Keratinocyte (primary cell): ENCODE measurements around the gene L1CAM. TPM values are rescaled to one million over a fixed set of nuclear protein-coding genes. Genes with fewer than 3 reads are reported as not detected.

Experiments
- DNase-seq: peaks from one replicate; pipeline ENCODE4 v3.0.0-alpha.2; 2011; ENCODE audit warnings: low read depth, missing footprints, low spot score
- FAIRE-seq: peaks from 2 replicates; lab custom pipeline; 2011; peaks lifted over from hg19 to GRCh38; lab: Jason Lieb, UNC
- H2AFZ ChIP-seq: 2 replicates; pipeline ENCODE4 v1.6.0; 2012; ENCODE audit warnings: low read length, control low read depth, inconsistent platforms; ENCODE audit not compliant: control insufficient read depth
- H3K27ac ChIP-seq: 2 replicates; pipeline ENCODE4 v1.5.1; 2011; ENCODE audit warnings: low read length; ENCODE audit not compliant: control insufficient read depth, insufficient read depth
- H3K27me3 ChIP-seq: 3 replicates; pipeline ENCODE4 v1.6.0; 2011; ENCODE audit warnings: low read length; ENCODE audit not compliant: control insufficient read depth, insufficient read depth; ENCODE audit errors: extremely low read depth
- H3K36me3 ChIP-seq, 2 experiments: 2 replicates in 1 of 2; 3 replicates in 1 of 2; pipeline ENCODE4 v1.5.1; 2011; ENCODE audit warnings: low read length in 2 of 2, mild to moderate bottlenecking in 1 of 2; ENCODE audit not compliant: control insufficient read depth in 2 of 2, insufficient read depth in 2 of 2; ENCODE audit errors: extremely low read depth in 1 of 2
- H3K4me1 ChIP-seq: 3 replicates; pipeline ENCODE4 v1.5.1; 2011; ENCODE audit warnings: low read length; ENCODE audit not compliant: control insufficient read depth, insufficient read depth; ENCODE audit errors: extremely low read depth
- H3K4me2 ChIP-seq: 3 replicates; pipeline ENCODE4 v1.6.0; 2011; ENCODE audit warnings: low read depth, low read length; ENCODE audit not compliant: control insufficient read depth, insufficient read depth; ENCODE audit errors: extremely low read depth
- H3K4me3 ChIP-seq, 3 experiments: fragments of 200-600 bp in 1 of 3; sonication (generic) in 1 of 3; 2 replicates in 2 of 3; 3 replicates in 1 of 3; pipeline ENCODE4 v1.5.1; 2011 to 2016; ENCODE audit warnings: low read length in 3 of 3, mild to moderate bottlenecking in 3 of 3, control low read depth in 2 of 3, inconsistent platforms in 1 of 3, low read depth in 1 of 3, mixed read lengths in 1 of 3, mixed run types in 1 of 3, moderate library complexity in 1 of 3; ENCODE audit not compliant: control insufficient read depth in 2 of 3, insufficient read depth in 2 of 3; ENCODE audit errors: extremely low read depth in 1 of 3
- H3K79me2 ChIP-seq: 2 replicates; pipeline ENCODE4 v1.6.0; 2012; ENCODE audit warnings: low read length; ENCODE audit not compliant: control insufficient read depth, insufficient read depth
- H3K9ac ChIP-seq: 3 replicates; pipeline ENCODE4 v1.6.0; 2011; ENCODE audit warnings: low read length; ENCODE audit not compliant: control insufficient read depth, insufficient read depth; ENCODE audit errors: extremely low read depth
- H3K9me1 ChIP-seq: 3 replicates; pipeline ENCODE4 v1.6.0; 2011; ENCODE audit warnings: low read length; ENCODE audit not compliant: control insufficient read depth, insufficient read depth; ENCODE audit errors: extremely low read depth
- H3K9me3 ChIP-seq: 2 replicates; pipeline ENCODE4 v1.5.1; 2012; ENCODE audit warnings: low read depth, low read length; ENCODE audit not compliant: control insufficient read depth
- H4K20me1 ChIP-seq: 3 replicates; pipeline ENCODE4 v1.6.0; 2011; ENCODE audit warnings: low read length; ENCODE audit not compliant: control insufficient read depth, insufficient read depth; ENCODE audit errors: extremely low read depth
- CTCF ChIP-seq, 3 experiments: IDR thresholded peaks in 1 of 3; conservative IDR thresholded peaks in 1 of 3; optimal IDR thresholded peaks in 1 of 3; 2 replicates in 2 of 3; 3 replicates in 1 of 3; pipeline versions ENCODE3 to v1.5.1; 2011; ENCODE audit warnings: low read length in 3 of 3, mild to moderate bottlenecking in 3 of 3, moderate library complexity in 2 of 3, control low read depth in 1 of 3, inconsistent platforms in 1 of 3; ENCODE audit not compliant: insufficient read depth in 2 of 3; ENCODE audit errors: extremely low read depth in 1 of 3
- EZH2 ChIP-seq: IDR thresholded peaks from one replicate; pipeline ENCODE4 v1.6.1; 2012; ENCODE audit warnings: inconsistent platforms, mild to moderate bottlenecking, low read length, moderate library complexity
- dilution Hi-C: fragments of 300-500 bp; cut with MboI; formaldehyde crosslinking; loops from one replicate; pipeline ENCODE4 v1.7.0; 2020; ENCODE audit warnings: low sequenced_read_pairs; ENCODE audit not compliant: extremely low pct_ligation_motif_present
- polyA plus RNA-seq, 5 experiments: library from polyadenylated mRNA; depleted of rRNA in 3 of 5; stranded (reverse) in 3 of 5; stranded (forward) in 1 of 5; unstranded in 1 of 5; fragments of >200 nt; gene quantifications; 1 replicate in 1 of 5; 2 replicates in 3 of 5; 3 replicates in 1 of 5; pipeline versions ENCODE4 v1.2.1 to v1.2.3, GENCODE V29; 2011 to 2012; ENCODE audit warnings: missing spikeins in 2 of 5, low read depth in 1 of 5, low replicate concordance in 1 of 5

The L1CAM gene
- polyA plus RNA-seq, 1 donor (not counting 4 experiments of a cell fraction or from before 2014, with no cell fraction given) = 18.2 TPM

- FAIRE-seq (no peak), DNase-seq (no peak)
- H3K27ac ChIP-seq = no peak overlapping the region
- no peaks in the 10 kb centered on the region for H3K9me3 ChIP-seq
- no peaks in the 10 kb centered on the region for H3K4me1 ChIP-seq
- no peak overlapping the region for H3K4me2 ChIP-seq
- dilution Hi-C loops = no loop called here
- TF ChIP-seq CTCF (optimal IDR thresholded peaks at IDR 0.05 in 1 of 3, IDR thresholded peaks at IDR 0.05 in 1 of 3, conservative IDR thresholded peaks at IDR 0.05 in 1 of 3; ENCODE audit: extremely low read depth in 1 of 3, insufficient read depth in 2 of 3, low read length in 3 of 3) (no peak), EZH2 (peak; percentile 55)
- peaks cover 46% of the 10 kb centered on the region for H3K27me3 ChIP-seq
- no peaks in the 10 kb centered on the region for H4K20me1 ChIP-seq
- H3K4me3 ChIP-seq = no peak overlapping the region
- no peaks in the 10 kb centered on the region for H3K9me1 ChIP-seq
- no peak overlapping the region for H3K9ac ChIP-seq
- H3K79me2 ChIP-seq = no peaks in the 10 kb centered on the region
- H2AFZ ChIP-seq = no peak overlapping the region
- no peaks in the 10 kb centered on the region for H3K36me3 ChIP-seq
Observed at GRCh38 chrX:153831429-153832150, 54.4 kb downstream of the L1CAM start.

DNA sequence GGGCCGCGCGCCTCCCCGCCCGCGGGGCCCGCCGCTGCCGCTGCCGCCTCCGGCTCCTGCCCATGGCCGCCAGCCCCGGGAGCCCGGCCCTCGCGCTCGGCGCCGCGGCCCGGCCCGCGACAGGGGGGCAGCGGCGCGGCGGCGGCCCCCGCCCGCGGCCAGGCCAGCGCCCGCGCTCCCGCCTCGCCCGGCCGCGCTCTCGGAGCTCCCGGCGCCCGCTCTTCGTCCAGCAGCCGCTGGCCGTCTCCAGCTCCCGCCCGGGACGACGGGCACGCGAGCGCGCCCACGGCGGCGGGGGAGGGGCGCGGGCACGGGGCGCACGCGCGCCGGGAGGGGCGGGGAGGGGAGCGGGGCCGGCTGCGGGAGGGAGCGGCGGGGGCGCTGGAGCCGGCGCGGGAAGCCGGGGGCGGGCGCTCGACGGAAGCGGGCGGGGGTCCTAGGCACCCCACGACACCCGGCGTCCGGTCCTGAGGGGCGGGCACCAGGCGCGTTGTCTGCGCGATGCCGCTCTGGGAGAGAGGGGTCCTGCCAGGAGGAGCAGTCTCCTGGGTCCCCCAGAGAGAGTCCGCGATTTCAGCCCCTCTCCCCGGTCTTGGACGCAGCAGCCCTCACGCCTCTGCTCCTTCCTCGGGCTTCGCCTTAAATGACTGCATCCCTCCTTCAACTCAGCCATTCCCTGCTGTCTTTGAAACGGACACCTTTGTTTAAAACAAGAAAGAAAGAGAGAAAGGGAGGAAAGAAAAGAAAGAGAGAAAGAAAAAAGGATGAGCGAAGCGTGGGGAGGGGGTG, 55.1 kb downstream of the L1CAM start:
- Histone ChIP-seq H3K27me3 (peaks cover 46% of the 10 kb centered on the region), H3K4me3 (no peak overlapping the region), H3K36me3 (no peaks in the 10 kb centered on the region), H3K79me2 (no peaks in the 10 kb centered on the region), H3K4me1 (no peaks in the 10 kb centered on the region), H2AFZ (no peak overlapping the region), H4K20me1 (no peaks in the 10 kb centered on the region), H3K9ac (no peak overlapping the region), H3K27ac (no peak overlapping the region), H3K4me2 (no peak overlapping the region), H3K9me3 (no peaks in the 10 kb centered on the region), H3K9me1 (no peaks in the 10 kb centered on the region)
- FAIRE-seq (no peak), DNase-seq (no peak)
- dilution Hi-C loops = no loop called here
- no peak for TF ChIP-seq CTCF (optimal IDR thresholded peaks at IDR 0.05 in 1 of 3, IDR thresholded peaks at IDR 0.05 in 1 of 3, conservative IDR thresholded peaks at IDR 0.05 in 1 of 3; ENCODE audit: extremely low read depth in 1 of 3, insufficient read depth in 2 of 3, low read length in 3 of 3)
- TF ChIP-seq EZH2 = peak; percentile 77
